CD4-positive, alpha-beta T cell treated with Interleukin-2 at 100 ng/mL for 4 hours (primary cell): ENCODE data around the gene PDK1.

Experiments used
- DNase-seq: peaks from one replicate; pipeline ENCODE4 v3.0.0-alpha.2; 2020; ENCODE audit warnings: low spot score

PDK1 gene

DNA sequence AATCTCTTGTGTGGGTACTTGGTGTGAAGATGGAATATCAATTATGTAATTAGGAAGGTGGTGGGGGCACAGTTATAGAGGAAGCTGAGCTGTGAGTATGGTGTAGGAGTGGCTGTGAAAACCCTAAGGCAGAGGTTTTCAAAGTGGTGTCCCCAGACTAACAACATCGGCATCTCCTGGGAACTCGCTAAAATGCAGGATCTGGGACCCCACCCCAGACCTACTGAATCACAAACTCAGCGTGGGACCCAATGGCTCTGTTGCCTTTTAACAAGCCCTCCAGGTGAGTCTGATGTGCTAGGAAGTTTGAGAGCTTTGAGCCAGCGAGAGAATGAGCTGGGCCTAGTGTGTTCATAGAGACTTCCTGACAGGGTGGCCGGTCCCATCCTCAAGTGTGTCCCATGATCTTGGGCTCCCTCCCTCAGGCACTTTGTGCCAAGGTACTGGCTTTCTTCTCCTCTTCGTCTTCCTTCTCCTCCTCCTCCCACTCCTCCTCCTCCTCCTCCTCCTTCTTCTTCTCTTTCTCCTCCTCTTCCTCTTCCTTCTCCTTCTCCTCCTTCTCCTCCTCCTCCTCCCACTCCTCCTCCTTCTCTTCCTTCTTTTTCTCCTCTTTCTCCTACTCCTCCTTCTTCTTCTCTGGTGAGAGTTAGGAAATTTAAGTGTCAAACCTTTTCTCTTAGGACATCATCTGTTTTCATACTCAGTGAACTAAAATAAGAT, 86.6 kb downstream of the PDK1 start:
- no peak for DNase-seq

DNA sequence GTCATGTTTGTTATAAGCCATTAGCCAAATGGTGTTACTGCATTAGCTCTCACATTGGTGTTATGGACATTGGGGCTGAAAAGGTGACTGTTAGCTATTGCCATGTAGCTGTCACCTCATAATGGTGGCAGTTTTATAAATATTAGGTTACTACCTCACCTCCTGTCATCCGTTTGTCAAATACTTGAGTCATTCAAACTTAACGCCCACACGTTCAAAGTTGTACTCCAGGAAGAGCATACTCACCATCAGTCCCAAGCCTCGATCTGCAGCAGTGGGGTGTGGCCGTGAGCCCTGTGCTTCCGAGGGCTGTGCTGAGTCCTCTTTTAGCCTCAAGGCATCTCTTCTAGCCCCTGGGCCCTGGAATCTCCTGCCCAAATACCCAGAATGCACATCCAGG, 87.3 kb downstream of the PDK1 start:
- no peak for DNase-seq

DNA sequence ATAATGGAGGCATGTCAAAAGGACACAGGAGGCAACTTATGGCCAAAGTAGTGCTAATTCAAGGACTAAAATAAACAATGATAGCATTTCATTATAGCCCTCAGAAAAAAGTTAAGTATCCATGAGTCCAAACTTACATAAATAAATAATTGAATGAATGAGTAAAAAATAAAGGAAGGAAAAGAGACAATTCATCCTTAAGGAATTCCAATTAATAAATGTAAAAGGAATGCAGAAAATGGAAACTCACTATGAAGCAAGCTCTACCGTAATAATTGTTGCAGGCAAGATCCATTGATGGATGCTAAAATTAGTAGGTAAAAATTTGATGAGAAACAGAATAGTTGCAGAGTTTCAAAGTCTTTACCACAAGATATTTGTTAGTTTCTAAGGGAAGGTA, 91.5 kb downstream of the PDK1 start:
- no peak for DNase-seq

DNA sequence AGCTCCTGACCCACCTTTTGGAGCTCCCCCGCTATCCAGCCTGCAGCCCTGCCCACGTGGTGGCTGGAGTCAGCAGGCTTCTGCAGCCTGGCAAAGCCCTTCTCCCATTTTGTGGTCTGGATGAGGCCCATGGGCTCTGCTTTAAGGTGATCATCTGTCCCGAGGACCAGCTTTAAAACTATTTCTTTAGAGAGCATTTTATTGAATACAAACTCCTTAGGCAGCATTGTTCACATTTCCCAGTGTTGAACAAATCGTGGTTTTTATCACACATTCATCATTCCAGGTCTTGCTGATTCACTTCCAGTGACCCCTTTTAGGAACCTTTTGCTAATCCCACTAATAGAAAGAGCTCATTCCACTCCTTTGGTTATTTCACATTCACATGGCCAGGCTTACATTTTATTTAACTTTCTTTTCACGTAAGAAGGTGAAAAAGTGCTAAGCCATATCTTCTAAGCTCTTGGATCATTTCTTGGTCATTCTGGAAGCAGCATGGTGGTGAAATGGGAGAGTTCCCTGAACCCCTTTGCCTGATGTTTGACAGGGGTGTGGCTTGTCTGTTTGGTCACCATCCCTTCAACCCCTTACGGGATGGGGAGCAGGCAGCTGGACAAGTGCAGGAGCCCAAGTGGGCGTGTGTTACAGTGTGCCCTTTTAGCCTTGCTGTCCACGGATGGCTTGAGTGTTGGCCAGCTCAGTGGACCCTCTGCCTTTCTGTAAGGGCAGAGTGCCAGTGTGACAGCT, 99.4 kb downstream of the PDK1 start:
- no peak for DNase-seq

DNA sequence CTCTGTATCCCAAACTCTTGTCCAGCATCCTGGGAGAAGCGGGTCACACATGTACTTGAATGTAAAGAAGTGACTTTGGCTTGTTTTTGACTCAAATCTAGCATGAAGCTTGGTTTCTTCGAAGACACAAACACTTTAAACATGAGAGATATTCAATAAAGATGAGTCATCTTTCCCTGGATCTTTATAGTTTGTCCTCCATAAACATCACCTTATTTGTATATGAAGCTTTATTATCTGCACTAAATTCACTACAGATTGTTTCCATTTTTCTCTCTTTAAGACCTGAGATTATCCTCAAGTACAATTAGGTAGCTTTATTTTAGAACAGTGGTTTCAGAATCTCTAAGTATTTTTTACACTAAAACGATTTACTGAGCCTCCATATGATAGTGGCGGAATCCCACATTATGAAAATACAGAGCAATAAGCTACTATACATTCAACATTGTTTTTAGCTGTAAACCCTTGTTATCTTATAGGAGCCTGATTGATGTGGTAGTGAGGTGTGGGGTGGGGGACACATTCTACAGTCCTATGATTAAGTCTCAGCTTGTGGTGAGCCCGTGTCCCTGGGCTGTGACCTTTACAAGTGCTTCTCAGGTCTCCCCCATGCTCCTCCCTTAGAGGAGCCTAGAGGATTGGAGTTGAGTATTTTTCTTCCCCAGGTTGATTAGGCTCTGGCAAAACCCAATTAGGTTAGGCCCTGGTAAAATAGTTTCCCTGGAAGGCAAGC, 100.1 kb downstream of the PDK1 start:
- no peak for DNase-seq
